Tibial nerve (tissue), 3 donors: ENCODE data around the gene SRP54.

Experiments
- CTCF ChIP-seq, 5 experiments: fragments of 200-600 bp in 3 of 5; fragments of 450-650 bp in 2 of 5; sonication (generic) in 3 of 5; IDR thresholded peaks; one replicate each; pipeline ENCODE4 v1.5.1; 2016 to 2019; ENCODE audit warnings: antibody characterized with exemption in 5 of 5, mild to moderate bottlenecking in 3 of 5, moderate library complexity in 2 of 5
- POLR2A ChIP-seq, 2 donors: fragments of 450-650 bp; IDR thresholded peaks; one replicate each; pipeline ENCODE4 v1.6.1; 2017; ENCODE audit warnings: antibody characterized with exemption in 2 of 2, mild to moderate bottlenecking in 2 of 2, moderate library complexity in 2 of 2

DNA sequence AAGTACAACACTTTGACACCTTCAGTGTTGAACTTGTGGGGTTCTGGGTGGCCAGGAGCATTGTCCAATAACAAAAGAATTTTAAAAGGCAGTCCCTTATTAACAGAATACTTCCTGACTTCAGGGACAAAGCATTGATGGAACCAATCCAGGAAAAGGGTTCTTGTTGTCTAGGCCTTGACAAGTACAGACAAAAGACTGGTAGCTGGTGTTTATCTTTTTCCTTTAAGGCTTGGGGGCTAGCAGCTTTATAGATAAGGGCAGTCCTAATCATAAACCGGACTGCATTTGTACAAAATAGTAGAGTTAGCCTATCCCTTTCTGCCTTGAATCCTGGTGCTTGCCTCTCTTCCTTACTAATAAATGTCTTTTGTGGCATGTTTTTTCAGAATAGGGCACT, 90.7 kb downstream of the SRP54 start:
- no peak for TF ChIP-seq CTCF (IDR thresholded peaks at IDR 0.05)
- no peak for TF ChIP-seq POLR2A (IDR thresholded peaks at IDR 0.05)
